Measurements from ENCODE around the gene DMAP1.

The DMAP1 gene

DNA sequence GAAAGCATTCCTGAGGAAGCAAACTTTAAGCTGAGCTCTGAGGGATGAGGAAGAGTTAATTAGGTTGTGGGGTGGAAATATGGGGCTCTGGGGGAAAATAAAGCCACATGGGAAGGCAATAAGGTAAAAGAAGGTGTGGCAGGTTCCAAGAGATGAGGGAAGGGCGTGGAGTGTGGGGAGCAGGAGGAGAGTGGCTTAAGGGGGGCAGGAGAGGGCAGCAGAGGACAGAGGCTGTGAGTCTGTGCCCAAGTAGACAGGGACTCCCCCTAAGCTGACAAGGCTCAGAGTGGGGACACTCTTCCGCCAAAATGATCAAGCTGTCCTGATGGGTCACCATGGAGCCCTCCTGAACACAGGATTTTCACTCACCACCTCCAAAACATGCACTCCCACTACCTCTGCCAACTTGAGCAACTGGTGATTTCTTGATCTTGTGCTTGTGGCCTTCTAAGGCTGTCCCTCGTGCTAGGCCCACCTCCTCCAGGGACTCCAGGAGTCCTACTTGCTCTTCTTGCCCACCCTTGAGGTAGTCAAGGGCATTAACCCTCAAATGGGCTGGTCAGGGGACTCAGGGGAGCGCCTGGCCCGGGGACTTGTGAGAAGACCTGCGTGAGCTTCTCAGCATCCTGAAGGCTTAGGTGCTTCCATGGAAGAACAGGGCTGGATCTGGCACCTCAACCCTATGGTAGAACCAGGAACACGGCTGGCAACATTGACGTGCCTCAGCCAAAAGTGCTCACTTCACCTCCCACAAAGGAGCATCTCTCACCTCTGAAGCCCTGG, 23.4 kb downstream of the DMAP1 start:
- Histone ChIP-seq H3K27ac (ENCODE audit: low read length) (no peak overlapping the region), H4K20me1 (ENCODE audit: insufficient read depth, low read length) (no peaks in the 10 kb centered on the region), H3K4me3 (ENCODE audit: low read length) (no peak overlapping the region), H3K9ac (ENCODE audit: low read length) (no peak overlapping the region), H2AFZ (ENCODE audit: low read depth, low read length) (no peak overlapping the region), H3K36me3 (replicated peaks; ENCODE audit: low read depth, low read length) (no peaks in the 10 kb centered on the region), H3K9me3 (ENCODE audit: insufficient read depth, low read length) (no peaks in the 10 kb centered on the region), H3K4me1 (ENCODE audit: low read length) (no peaks in the 10 kb centered on the region), H3K27me3 (ENCODE audit: low read depth, low read length) (no peaks in the 10 kb centered on the region), H3K79me2 (ENCODE audit: low read length) (no peaks in the 10 kb centered on the region), H3K4me2 (ENCODE audit: low read length) (no peak overlapping the region)
- TF ChIP-seq EZH2phosphoT487 (IDR thresholded peaks at IDR 0.05; ENCODE audit: low read depth) = no peak
- TF ChIP-seq, protein P1, sequence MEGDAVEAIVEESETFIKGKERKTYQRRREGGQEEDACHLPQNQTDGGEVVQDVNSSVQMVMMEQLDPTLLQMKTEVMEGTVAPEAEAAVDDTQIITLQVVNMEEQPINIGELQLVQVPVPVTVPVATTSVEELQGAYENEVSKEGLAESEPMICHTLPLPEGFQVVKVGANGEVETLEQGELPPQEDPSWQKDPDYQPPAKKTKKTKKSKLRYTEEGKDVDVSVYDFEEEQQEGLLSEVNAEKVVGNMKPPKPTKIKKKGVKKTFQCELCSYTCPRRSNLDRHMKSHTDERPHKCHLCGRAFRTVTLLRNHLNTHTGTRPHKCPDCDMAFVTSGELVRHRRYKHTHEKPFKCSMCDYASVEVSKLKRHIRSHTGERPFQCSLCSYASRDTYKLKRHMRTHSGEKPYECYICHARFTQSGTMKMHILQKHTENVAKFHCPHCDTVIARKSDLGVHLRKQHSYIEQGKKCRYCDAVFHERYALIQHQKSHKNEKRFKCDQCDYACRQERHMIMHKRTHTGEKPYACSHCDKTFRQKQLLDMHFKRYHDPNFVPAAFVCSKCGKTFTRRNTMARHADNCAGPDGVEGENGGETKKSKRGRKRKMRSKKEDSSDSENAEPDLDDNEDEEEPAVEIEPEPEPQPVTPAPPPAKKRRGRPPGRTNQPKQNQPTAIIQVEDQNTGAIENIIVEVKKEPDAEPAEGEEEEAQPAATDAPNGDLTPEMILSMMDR (IDR thresholded peaks at IDR 0.05; ENCODE audit: low read depth, low read length) = no peak

DNA sequence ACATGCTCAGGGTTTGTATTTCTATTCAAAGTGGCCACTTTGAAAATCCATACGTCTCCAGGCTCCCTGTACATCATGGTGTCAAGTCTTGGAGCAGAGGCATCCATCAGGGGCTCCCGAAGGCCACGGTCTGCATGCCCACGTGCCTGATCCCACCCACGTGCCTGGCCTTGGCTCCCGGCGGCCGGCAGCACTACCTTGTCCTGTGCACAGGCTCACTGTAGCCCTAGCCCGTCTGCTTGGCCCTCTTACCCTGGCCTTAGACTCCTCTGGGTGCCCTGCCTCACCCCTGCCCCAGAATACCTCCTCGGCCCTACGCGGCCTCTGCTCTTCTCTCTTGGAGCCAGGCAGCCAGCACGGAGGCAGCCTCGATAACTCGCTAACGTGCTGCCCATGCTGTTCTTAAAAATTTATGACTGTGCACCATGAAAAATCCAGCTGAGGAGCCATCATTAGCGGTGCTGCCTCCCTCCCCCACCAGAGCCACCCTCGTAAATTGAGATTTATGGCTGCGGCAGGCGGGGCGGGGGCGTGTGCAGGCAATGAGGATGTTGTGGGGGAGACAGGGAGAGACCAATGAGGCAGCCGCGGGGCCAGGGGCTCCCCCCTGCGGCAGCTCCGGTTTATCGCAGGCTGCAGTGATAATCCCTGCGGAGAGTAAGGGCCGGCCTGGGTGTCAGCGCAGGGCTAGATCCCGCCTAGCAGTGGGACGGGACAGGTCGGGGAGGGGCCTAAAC, 24.6 kb downstream of the DMAP1 start:
- TF ChIP-seq, protein P1 (IDR thresholded peaks at IDR 0.05; ENCODE audit: low read depth, low read length) = 0 out of 2 replicates have a peak, but pooled peaks have one; percentile 19
- no peak for TF ChIP-seq EZH2phosphoT487 (IDR thresholded peaks at IDR 0.05; ENCODE audit: low read depth)
- no peak overlapping the region for H3K9ac ChIP-seq (ENCODE audit: low read length)
- no peaks in the 10 kb centered on the region for H3K27me3 ChIP-seq (ENCODE audit: low read depth, low read length)
- H3K4me2 ChIP-seq (ENCODE audit: low read length) = no peak overlapping the region
- no peak overlapping the region for H2AFZ ChIP-seq (ENCODE audit: low read depth, low read length)
- no peak overlapping the region for H3K4me3 ChIP-seq (ENCODE audit: low read length)
- no peaks in the 10 kb centered on the region for H4K20me1 ChIP-seq (ENCODE audit: insufficient read depth, low read length)
- no peaks in the 10 kb centered on the region for H3K9me3 ChIP-seq (ENCODE audit: insufficient read depth, low read length)
- H3K79me2 ChIP-seq (ENCODE audit: low read length) = no peaks in the 10 kb centered on the region
- H3K4me1 ChIP-seq (ENCODE audit: low read length) = no peaks in the 10 kb centered on the region
- H3K27ac ChIP-seq (ENCODE audit: low read length) = no peak overlapping the region
- no peaks in the 10 kb centered on the region for H3K36me3 ChIP-seq (replicated peaks; ENCODE audit: low read depth, low read length)

DNA sequence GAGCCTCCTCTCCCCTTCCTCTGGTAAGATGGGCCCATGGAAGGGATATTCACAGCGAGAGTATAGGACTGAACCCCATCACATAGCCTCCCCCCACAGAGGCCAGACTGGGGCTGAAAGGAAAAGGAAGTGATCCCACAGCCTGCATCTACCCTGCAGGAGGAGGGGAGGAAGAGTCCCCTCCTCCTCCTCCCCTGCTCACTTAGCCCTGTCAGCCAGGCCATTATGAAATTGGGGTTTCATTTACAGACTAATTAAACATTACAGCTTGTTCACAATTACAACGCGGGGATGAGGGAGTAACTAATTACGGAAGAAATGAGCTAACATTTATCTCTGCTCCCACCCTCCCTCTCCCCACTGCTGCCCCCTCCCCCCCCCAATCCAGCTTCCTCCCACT, 25.4 kb downstream of the DMAP1 start:
- Histone ChIP-seq H3K79me2 (ENCODE audit: low read length) (no peaks in the 10 kb centered on the region), H3K27ac (ENCODE audit: low read length) (no peak overlapping the region), H3K27me3 (ENCODE audit: low read depth, low read length) (no peaks in the 10 kb centered on the region), H3K9ac (ENCODE audit: low read length) (no peak overlapping the region), H3K4me2 (ENCODE audit: low read length) (no peak overlapping the region), H3K9me3 (ENCODE audit: insufficient read depth, low read length) (no peaks in the 10 kb centered on the region), H2AFZ (ENCODE audit: low read depth, low read length) (no peak overlapping the region), H4K20me1 (ENCODE audit: insufficient read depth, low read length) (no peaks in the 10 kb centered on the region), H3K4me1 (ENCODE audit: low read length) (no peaks in the 10 kb centered on the region), H3K36me3 (replicated peaks; ENCODE audit: low read depth, low read length) (no peaks in the 10 kb centered on the region), H3K4me3 (ENCODE audit: low read length) (no peak overlapping the region)
- no peak for TF ChIP-seq EZH2phosphoT487 (IDR thresholded peaks at IDR 0.05; ENCODE audit: low read depth)

DNA sequence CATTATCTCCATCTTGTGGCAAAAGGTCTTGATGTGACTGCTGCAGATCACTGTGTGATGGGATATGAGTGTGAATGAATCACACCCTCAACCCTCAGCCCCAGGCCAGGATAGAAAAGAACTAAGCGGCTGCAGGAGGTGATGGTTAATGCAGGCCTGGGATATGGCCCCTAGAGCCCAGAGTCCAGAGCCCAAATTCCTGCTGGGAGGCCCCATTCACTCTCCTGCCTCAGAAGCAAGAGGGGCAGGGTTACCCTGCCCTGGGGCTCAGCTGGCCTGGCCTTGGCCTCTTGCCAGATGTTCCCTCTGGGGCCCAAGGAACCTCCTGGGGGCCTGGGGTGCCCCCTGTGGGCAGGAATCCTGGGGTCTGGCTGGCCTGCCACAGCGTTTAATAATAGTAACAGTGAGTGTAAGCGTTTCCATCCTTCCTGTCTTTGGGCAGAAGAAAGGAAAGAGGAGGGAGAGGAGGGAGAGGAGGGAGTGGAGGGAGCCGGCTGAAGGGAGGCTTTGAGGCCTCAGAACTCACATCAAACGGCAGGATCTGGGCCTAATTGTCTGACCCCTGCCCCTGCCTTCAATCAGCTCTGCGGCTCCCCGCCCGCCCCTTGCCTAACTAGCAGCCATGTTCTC, 26.2 kb downstream of the DMAP1 start:
- Histone ChIP-seq H3K27ac (ENCODE audit: low read length) (no peak overlapping the region), H3K4me2 (ENCODE audit: low read length) (no peak overlapping the region), H3K9me3 (ENCODE audit: insufficient read depth, low read length) (no peaks in the 10 kb centered on the region)

More for the DNA sequence above, 26.2 kb downstream of the DMAP1 start:
- no peak for TF ChIP-seq EZH2phosphoT487 (IDR thresholded peaks at IDR 0.05; ENCODE audit: low read depth)
- TF ChIP-seq, protein P1 (IDR thresholded peaks at IDR 0.05; ENCODE audit: low read depth, low read length) = no peak
- Histone ChIP-seq H3K79me2 (ENCODE audit: low read length) (no peaks in the 10 kb centered on the region), H4K20me1 (ENCODE audit: insufficient read depth, low read length) (no peaks in the 10 kb centered on the region), H2AFZ (ENCODE audit: low read depth, low read length) (no peak overlapping the region), H3K27me3 (ENCODE audit: low read depth, low read length) (no peaks in the 10 kb centered on the region), H3K36me3 (replicated peaks; ENCODE audit: low read depth, low read length) (no peaks in the 10 kb centered on the region), H3K4me1 (ENCODE audit: low read length) (no peaks in the 10 kb centered on the region), H3K4me3 (ENCODE audit: low read length) (no peak overlapping the region), H3K9ac (ENCODE audit: low read length) (no peak overlapping the region)

All from OCI-LY3 (cell line).